ENCODE measurements around the gene BBIP1.
A peak's percentile ranks its signal among the peaks of the same experiment; 100 is the strongest.

BBIP1 gene

DNA sequence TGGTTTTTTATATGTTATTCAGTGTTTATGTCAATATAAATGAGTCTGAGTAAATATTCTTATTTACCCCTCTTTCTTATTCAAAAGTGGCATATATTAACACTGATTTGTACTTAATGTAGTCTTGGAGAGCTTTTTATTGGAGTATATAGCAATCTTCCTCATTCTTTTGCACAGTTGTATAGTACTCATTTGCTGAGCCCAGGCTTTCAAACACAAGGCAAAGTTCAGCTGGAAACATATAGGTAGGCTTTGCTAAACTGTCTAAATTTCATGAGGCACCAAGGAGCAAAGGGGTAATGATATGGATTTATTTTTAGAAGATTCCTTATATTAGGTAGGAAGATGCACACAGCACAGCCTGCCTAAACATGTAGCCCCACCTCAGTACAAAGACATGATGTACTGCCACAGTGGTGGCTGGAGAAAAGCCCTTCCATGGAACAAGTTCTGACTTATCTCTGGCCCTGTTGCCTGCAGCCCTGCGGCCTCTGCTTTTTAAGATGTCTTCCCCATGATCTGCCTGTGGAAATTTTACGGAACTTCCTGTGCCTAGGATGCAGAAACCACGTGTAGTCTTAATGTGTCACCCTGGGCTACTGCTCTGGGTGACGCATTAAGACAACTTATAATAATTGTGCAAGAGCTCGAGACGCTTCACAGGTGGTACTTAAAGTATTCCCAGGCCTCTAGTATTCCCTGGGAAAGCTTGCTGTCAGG, 56.9 kb downstream of the BBIP1 start:
- DNase-seq = no peak

DNA sequence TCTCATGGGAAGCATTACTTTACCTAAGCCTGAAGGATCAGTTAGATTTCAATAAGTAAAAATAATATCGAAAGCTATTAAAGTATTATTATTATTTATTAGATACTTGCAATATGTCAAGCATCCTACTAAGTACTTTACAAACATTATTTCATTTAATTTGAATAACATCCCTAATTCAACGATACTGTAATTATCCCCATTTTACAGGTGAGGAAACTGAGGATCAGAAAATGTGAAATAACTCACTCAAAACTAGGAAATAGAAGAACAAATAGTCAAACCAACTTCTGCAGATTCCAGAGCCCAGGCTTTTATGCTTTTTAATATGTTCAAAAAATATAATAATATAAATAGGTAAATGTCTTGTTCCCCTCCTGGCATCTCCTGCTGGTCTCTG, 57.5 kb downstream of the BBIP1 start:
- DNase-seq = no peak

DNA sequence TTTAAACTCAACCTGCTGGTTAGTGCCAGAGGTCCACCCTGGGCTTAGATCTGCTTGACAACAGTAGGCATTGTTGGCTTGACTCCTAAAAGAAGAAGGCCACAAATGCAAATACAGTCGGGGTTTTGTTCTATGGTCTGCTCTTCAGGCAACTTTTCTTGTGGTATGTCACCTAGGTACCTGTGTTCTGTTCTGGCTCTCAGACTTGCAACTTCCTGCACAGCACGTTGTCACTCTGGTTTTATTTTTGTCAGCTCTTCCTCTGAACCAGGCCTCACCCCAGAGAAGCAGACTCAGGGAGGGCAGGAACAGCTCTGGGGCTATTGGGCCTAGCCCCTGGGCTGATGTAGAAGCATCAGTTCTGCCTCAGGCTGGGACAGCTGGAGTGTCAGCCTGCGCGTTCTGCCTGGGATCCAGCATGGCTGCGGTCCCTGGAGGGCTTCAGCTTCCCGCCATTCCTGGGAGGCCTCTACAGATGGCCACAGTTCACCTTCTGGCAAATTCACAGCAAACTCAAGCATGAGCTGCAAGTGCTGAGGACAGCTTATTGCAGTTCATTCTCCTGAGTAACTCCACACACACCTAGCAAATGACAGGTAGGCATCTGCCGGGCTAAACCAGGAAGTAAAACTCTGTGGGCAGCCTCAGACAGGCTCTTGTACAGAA, 58.3 kb downstream of the BBIP1 start:
- DNase-seq = peak in 1 of 2 experiments; percentile 18

DNA sequence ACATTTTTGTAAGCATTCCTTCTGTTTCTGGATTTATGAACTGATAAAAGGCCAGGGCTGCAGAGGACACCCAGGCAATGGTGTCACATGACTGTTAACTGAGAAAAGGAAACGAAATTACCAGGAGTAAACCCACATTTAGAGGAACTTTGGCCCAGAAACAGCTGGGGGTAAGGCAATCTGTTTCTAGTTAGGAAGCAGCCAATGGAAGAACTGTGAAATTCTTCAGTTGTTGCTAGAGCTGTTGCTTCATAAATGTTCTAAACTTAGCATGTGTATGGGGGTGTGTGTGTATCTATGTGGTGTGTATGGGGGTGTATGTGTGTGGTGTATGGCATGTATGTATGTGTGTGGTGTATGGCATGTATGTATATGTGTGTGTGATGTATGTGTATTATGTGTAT, 59.0 kb downstream of the BBIP1 start:
- DNase-seq = no peak

DNA sequence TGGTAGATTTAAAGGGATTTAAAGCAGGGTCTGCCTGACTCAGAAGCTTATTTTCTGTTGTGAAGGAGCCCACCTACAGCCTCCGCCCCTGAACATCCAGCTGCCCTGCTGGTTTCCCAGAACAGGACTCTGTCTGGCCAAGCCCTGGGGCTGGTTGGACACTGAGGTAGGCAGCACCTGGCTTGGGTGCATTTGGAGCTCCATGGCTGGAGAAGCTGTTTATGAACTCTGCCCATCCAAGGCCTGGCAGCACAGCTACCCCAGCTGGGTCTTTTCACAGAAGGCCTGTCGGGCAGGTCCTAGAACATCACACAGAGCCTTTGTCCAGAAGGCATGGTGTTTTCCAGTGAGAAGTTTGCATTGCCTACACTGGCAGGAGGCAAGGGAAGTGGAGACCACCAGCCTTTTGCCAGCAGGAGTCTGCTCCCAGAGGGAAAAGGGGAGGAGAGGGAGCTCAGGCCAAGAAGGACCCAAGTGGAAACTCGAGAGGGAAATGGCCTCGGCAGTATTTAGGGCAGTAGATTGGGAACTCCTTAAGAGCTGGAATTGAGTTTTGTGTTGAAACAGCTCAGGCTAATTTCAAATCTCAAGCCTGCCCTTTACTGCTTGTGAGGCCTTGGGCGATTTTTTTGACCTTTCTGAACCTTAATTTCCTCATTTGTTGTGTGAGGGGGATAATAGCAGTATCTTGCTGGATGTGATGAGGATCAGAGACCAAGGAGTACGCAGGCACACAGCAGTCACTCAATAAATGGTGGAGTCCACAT, 59.6 kb downstream of the BBIP1 start:
- DNase-seq = no peak

DNA sequence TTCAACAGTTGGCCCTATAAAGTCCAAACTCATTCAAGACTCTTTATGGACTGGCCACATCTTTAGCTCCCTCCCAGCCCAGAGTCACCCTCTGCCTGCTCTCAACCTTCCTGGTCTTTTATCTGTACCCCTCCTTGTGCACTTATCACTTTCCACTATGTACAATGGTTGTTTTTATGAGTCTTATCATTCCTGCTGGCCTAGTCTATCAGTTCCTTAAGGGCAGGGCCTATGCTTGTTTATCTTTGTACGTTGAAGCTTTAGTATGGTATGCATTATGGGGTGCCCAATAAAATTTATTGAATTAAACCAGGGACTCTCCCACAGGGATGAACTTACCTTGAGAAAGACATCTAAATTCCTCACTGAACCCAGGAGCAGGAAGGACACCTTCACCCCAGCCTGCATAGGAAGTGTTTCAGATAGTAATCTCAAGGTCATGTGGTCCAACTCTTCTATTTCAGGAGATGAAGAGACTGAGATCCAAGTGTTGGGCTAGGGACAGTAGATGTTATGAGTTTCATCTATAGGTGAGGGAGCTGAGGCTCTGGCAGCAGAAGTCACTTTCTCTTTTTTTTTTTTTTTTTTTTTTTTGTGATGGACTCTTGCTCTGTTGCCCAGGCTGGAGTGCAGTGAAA, 60.6 kb downstream of the BBIP1 start:
- DNase-seq = no peak

DNA sequence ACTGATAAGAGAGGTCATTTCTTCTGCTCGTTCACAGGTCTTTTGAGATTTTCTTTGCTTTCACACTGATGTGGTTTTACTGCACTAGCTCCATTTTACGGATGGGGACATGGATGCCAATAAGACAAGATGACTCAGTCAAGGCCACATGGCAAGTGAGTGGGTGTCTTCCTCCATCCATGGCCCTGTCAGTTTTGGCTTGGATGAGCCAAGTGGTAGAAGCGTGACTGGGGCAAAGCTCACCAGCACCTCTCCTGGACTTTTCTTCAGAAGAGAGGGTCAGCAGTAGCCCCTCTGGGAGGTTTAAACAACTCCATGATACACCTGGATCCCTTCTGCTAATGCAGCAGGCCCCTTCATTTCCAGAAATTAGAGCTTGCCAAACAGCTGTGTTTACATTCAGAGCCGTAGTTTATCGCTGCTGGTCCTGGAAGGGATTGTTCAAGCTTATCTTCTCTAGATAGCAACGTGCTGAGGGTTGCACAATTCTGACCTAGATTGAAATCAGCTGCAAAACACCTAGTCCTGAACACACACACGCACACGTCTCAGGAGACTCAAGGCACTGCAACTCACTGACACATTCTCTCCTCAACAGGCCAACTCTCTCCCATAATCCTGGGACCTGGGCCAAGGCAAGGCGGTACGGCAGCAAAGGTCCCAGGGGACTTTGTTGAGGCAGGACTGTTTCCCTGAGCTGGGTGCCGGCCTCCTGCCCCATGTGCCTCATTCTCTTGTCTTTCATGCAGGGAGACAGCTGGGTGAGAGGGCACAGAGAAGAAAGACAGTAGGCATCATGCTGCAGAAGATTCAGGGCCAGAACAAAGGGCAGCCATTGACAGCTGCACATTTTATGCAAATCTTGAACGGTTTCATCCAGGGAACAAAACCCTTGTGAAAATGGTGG, 61.5 kb downstream of the BBIP1 start:
- DNase-seq = peak in 1 of 2 experiments; percentile 12

DNA sequence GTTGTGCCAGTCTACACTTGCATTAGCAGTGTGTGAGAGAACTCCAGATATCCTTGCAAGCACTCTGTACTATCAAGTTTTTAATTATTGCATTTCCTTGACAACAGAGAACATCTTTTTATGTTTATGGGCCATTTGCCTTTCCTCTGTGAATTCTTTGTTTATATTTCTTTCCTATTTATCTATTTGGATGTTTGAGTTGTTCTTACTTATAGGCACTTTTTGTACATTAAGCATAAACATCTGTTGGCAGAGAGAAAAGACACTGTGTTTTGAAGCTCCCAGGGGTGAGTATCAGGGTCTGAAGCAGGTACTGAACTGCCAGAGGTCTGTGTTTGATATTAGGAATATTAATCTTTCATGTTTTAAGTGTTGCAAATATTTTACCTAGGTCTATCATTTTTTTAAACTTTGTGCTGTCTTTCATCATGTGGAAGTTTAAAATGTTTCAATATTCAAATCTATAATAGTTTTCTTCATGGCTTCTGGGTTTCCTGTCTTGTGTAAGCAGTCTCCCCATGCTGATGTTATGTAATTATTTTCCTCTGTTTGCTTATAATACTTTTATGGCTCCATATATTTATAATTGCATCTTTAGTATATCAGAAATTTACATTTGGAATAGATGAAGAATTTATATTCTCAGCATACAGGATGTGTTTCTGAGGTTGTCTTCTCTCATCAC, 64.9 kb downstream of the BBIP1 start:
- no peak for DNase-seq

DNA sequence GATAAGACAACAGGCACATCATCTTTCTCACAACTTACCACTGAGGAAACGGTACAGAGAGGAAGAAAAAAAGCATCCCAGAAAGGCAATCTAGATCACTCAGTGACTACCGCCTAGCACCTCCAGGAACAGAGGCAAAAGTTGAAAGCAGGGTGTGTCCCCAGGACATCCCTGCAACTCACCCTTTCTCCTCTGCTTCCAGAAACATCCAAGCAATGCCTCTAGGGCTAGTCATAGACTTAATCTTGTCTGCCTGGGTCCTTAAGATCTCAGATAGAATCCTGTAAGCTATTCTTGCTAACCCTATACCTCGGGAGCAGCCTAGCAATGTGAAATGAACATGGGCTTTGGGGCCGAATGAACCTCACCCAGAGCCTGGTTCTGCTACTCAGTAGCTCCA, 66.0 kb downstream of the BBIP1 start:
- DNase-seq = no peak

DNA sequence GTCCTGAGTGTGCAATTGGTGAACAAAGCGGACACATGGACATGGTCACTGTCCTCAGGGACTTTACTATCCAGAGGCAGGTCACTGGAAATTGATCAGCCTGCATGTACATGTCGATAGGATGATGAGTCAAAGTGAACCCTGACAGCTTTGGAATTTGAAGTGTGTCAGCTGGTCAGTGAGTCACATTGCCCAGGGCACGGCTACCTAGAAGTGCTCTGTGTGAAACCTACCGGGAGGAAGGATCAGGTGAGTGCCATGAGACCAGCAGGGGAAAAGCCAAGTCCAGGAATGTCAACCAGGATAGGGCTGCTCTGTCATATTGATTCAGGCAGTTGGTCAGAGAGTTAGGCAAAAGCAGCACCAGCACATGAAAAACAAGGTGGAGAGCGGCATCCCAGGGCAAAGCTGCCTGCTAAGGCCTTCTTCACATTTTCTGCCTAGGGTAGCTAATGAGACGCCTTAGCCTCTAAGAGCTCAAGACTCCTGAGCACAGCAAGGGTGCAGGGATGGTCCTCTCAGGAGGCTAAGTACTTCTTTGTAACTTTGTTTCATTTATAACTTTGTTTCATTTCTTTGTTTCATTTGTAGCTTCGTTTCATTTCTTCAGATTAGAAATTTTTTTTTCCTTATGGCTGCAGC, 66.6 kb downstream of the BBIP1 start:
- peak in 1 of 2 experiments; percentile 41 for DNase-seq

DNA sequence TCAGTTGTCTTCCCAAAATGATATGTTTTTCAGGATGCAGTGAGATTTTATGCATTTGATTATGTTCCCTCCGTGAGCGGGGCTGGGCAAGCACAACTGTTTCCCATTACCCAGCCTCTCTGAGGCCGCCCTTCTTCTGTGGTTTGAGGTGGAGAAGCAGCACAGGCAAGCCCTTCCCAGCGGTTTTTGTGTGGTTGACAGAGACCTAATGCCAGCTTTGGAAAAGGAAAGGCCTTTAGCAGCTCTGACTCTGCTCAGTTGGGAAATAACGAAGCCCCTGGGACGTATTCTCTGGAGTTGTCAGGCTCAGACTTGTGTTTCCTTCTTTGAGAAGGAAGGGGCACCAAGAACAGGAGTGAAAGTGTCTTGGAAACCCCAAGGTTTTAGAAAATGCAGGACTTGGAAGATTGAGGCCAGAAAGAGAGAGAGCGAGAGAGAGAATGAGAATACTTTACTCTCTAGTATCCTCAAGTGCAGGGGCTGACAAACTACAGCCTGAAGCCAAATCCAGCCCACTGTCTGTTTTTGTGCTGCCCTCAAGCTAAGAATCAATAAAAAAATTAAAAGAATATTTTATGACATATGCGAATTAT, 67.9 kb downstream of the BBIP1 start:
- DNase-seq = no peak

DNA sequence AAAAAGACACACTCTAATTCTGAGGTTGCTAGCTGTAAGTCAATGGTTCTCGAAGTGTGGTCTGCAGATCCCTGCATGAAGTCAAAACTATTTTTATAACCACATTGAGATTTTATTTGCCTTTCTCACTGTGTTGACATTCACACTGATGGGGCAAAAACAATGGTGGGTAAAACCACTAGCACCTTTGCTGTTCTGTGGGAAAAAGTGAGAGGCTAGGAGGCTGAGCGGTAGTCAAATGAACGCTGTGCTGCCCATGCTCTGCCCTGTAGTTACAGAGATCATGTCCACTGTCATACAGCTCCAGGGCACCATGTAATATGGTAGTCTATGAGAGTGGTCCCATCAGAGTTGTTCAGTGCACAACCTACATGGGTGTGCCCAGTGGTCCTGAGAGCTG, 68.9 kb downstream of the BBIP1 start:
- no peak for DNase-seq

Data from NCI-H524 (cell line).